ENCODE data around the gene C19orf12.

Gene C19orf12

DNA sequence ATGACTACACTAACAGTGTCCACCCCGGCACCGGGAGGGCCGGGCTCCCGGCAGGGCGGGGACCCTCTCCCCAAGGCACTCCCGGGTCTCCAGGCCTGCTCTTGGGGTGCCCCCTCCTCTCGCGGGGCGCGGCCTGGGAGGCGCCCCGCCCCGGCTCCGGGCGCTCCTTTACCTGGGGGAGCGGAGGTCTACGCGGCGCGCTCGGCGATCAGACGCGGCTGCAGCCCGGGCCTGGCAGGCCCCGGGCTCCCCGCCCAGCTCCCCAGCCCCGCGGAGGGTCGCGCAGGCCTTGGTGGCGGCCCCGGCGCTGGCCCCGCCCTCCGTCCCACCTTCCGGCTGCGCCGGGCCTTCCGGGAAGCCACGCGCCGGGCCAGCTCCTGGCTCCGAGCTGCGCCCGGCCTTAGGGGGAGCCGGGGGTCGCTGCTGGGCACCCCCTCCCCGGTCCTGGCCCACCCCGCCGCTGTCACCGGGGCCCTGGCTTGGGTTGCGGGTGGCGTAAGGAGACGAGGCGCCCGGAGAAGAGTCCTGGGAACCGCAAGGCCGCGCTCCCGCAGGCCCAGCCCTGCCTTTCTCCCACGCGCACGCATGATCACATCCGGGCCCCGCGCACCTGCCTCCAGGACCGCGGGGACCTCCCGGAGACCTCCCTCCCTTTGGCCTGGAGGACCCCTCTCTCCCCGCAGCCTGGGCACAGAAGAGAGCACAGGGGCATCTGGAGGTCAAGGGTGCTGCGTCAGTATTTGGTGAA, at the start of gene C19orf12:
C19orf12 (minus strand) TSS at position 309 of the 748 bp plus-strand sequence. CDS start 6,848 bp downstream, outside the sequence.
- Histone ChIP-seq H3K4me1 (ENCODE audit: insufficient read depth, low read length) (peaks cover 17% of the 10 kb centered on the region), H3K27me3 (ENCODE audit: insufficient read depth, low read length) (no peaks in the 10 kb centered on the region), H3K4me3 (ENCODE audit: low read length) (peak within 1 kb of the TSS; percentile 87), H3K9me3 (ENCODE audit: low read length) (no peaks in the 10 kb centered on the region), H2AFZ (ENCODE audit: low read depth, low read length) (peak within 1 kb of the TSS; percentile 94), H3K36me3 (ENCODE audit: insufficient read depth, low read length) (peaks cover 5% of the 10 kb centered on the region)

DNA sequence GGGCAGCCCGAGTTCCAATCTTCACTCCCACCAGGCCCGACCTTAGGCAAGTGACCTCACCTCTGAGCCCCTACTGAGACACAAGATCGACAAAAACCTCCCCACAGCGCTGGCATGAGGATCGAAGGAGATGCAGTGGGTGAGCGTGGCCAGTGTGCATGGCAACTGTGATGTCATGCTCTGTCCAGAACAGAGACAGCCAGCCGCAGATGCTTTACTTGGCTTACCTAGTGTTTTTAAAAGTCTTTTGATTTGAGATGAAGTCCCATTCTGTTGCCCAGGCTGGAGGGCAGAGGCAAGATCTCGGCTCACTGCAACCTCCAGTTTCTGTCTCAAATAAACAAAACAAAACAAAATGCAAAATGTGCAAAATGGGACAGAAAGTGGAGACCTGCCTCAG, 49.3 kb upstream of the C19orf12 start:
- H3K4me1 ChIP-seq (ENCODE audit: insufficient read depth, low read length), result no peaks in the 10 kb centered on the region
- no peak overlapping the region for H3K4me3 ChIP-seq (ENCODE audit: low read length)
- no peak overlapping the region for H2AFZ ChIP-seq (ENCODE audit: low read depth, low read length)
- no peaks in the 10 kb centered on the region for H3K36me3 ChIP-seq (ENCODE audit: insufficient read depth, low read length)
- H3K9me3 ChIP-seq (ENCODE audit: low read length), result no peaks in the 10 kb centered on the region
- peaks cover 22% of the 10 kb centered on the region for H3K27me3 ChIP-seq (ENCODE audit: insufficient read depth, low read length)

DNA sequence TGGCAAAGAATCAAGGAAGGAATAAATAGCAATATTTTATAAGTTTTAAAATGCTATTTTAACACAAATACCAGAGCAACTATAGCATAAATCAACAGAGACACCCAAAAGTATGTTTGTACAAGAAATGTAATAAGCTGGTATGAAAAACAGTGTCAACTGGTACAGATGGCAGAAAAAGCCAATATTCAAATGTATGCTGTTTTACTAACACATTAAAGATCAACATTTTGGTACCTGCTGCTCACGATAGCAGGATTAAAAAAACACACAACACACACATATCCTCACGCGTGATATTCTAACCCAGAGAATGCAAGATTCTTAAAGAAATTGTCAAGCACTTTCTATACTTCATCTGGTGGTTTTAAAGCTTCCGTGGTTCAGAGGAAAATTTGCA, 48.1 kb upstream of the C19orf12 start:
- Histone ChIP-seq H3K36me3 (ENCODE audit: insufficient read depth, low read length) (no peaks in the 10 kb centered on the region), H3K9me3 (ENCODE audit: low read length) (no peaks in the 10 kb centered on the region), H3K4me3 (ENCODE audit: low read length) (no peak overlapping the region), H3K27me3 (ENCODE audit: insufficient read depth, low read length) (peaks cover 16% of the 10 kb centered on the region), H3K4me1 (ENCODE audit: insufficient read depth, low read length) (no peaks in the 10 kb centered on the region), H2AFZ (ENCODE audit: low read depth, low read length) (no peak overlapping the region)

DNA sequence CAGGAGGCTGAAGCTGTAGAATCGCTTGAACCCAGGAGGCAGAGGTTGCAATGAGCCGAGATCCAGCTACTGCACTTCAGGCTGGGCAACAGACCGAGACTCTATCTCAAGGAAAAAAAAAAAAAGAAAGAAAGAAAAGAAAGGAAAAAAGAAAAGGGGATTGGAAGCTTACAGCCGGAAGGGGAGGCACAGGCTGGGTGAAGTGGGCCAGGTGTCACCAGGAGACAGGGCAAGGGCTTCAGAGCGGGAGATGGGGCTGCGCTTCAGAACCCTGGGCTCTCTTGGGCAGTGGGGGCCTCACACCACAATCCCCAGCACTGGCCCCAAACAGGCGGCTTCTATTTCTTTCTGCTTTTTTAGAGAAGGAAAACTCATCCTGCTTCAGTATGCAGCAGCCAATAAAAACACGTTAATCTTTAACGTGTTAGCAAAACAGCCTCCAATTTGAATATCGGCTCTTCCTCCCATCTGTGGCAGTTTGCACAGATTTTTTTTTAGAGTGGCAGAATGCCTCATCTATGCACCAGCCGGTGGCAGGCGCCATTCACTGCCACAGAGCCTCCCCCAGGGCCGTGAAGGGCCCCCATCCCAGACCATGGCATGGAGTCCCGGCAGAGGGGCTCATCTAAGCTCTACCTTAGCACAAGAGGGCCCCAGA, 46.6 kb upstream of the C19orf12 start:
- no peaks in the 10 kb centered on the region for H3K4me1 ChIP-seq (ENCODE audit: insufficient read depth, low read length)
- no peak overlapping the region for H2AFZ ChIP-seq (ENCODE audit: low read depth, low read length)
- no peaks in the 10 kb centered on the region for H3K36me3 ChIP-seq (ENCODE audit: insufficient read depth, low read length)
- peaks cover 12% of the 10 kb centered on the region for H3K27me3 ChIP-seq (ENCODE audit: insufficient read depth, low read length)
- H3K9me3 ChIP-seq (ENCODE audit: low read length), result no peaks in the 10 kb centered on the region
- H3K4me3 ChIP-seq (ENCODE audit: low read length), result no peak overlapping the region

DNA sequence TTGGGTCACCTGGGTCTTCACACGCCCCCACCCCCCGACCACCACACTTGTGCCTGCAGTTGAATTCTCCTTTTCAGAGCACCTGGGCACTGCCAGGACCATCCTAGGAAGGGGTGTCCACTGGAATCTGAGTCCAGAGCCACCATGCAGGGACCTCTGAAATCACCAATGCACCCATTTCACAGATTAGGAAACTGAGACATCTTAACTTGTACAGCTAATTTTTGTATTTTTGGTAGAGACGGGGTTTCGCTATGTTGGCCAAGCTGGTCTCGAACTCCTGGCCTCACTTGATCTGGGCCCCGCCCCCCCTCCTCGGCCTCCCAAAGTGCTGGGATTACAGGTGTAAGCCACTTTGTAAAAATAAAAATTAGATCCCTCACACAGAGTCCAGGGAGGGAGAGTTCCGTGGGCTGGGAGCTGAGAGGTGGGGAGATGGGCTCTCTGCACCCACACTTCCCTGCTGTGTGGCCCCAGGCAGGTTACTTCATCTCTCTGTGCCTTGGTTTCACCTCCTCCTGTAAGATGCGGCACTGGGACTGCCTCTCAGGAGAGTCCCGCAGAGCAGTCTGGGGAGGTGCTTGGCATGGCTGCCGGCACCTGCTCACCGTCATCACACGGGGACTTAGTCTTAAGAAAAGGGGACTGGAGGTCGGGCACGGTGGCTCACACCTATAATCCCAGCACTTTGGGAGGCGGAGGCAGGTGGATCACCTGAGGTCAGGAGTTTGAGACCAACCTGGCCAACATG, 45.9 kb upstream of the C19orf12 start:
- no peaks in the 10 kb centered on the region for H3K9me3 ChIP-seq (ENCODE audit: low read length)

DNA sequence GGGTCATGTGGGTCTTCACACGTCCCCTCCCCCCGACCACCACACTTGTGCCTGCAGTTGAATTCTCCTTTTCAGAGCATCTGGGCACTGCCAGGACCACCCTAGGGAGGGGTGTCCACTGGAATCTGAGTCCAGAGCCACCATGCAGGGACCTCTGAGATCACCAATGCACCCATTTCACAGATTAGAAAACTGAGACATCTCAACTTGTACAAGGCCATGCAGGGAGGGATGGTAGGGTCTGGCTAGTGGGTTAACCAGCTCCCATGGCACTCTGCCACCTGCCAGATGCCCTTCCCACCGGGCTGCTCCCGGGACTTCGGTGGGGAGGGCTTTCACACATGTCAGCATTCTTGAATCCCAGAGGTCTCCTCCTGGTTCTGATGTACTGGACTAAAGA, 44.3 kb upstream of the C19orf12 start:
- no peak overlapping the region for H2AFZ ChIP-seq (ENCODE audit: low read depth, low read length)
- H3K36me3 ChIP-seq (ENCODE audit: insufficient read depth, low read length), result no peaks in the 10 kb centered on the region
- H3K4me3 ChIP-seq (ENCODE audit: low read length), result no peak overlapping the region
- no peaks in the 10 kb centered on the region for H3K4me1 ChIP-seq (ENCODE audit: insufficient read depth, low read length)
- peaks cover 10% of the 10 kb centered on the region for H3K27me3 ChIP-seq (ENCODE audit: insufficient read depth, low read length)
- H3K9me3 ChIP-seq (ENCODE audit: low read length), result no peaks in the 10 kb centered on the region

More for the DNA sequence above, 45.9 kb upstream of the C19orf12 start:
- H3K4me3 ChIP-seq (ENCODE audit: low read length), result no peak overlapping the region
- H3K36me3 ChIP-seq (ENCODE audit: insufficient read depth, low read length), result no peaks in the 10 kb centered on the region
- no peak overlapping the region for H2AFZ ChIP-seq (ENCODE audit: low read depth, low read length)
- H3K27me3 ChIP-seq (ENCODE audit: insufficient read depth, low read length), result peaks cover 12% of the 10 kb centered on the region
- no peaks in the 10 kb centered on the region for H3K4me1 ChIP-seq (ENCODE audit: insufficient read depth, low read length)

DNA sequence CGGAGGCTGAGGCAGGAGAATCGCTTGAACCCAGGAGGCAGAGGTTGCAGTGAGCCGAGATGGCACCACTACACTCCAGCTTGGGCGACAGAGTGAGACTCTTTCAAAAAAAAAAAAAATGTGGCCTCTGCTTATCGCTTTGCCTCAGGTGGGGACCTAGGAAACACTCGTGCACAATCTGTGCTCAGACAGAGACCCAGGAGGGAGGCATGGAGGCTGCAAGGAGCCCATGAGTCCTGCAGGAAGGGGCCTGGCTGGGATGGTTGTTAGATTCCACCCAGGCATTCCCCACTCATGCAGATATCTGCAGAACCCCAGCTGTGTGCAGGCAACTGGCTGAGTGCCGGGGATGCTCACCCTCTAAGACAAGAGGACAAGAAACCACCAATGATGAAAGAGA, 43.8 kb upstream of the C19orf12 start:
- no peaks in the 10 kb centered on the region for H3K36me3 ChIP-seq (ENCODE audit: insufficient read depth, low read length)
- H3K4me3 ChIP-seq (ENCODE audit: low read length), result no peak overlapping the region
- H3K4me1 ChIP-seq (ENCODE audit: insufficient read depth, low read length), result no peaks in the 10 kb centered on the region
- no peak overlapping the region for H2AFZ ChIP-seq (ENCODE audit: low read depth, low read length)
- no peaks in the 10 kb centered on the region for H3K9me3 ChIP-seq (ENCODE audit: low read length)
- H3K27me3 ChIP-seq (ENCODE audit: insufficient read depth, low read length), result peaks cover 5% of the 10 kb centered on the region

DNA sequence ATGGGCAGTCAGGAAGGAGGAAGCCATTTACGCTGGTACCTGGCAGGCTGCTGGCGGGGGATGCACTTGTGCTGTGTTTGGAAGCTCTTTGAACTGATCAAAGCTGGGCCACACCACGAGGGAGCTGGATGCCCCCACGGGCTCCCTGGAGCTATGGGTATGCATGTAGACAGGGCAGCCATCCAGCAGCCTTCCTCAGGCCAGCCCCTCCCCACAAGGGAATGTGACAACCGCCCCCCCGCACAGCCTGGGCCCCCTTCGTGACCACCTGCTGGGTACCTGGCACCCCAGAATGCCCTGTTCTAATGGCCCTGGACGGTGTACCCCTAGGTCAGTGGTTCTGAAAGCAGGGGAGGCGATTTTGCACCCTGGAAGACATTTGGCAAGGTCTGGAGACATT, 42.5 kb upstream of the C19orf12 start:
- Histone ChIP-seq H3K9me3 (ENCODE audit: low read length) (no peaks in the 10 kb centered on the region), H3K4me1 (ENCODE audit: insufficient read depth, low read length) (no peaks in the 10 kb centered on the region), H3K27me3 (ENCODE audit: insufficient read depth, low read length) (peaks cover 3% of the 10 kb centered on the region), H2AFZ (ENCODE audit: low read depth, low read length) (no peak overlapping the region), H3K4me3 (ENCODE audit: low read length) (no peak overlapping the region), H3K36me3 (ENCODE audit: insufficient read depth, low read length) (no peaks in the 10 kb centered on the region)

DNA sequence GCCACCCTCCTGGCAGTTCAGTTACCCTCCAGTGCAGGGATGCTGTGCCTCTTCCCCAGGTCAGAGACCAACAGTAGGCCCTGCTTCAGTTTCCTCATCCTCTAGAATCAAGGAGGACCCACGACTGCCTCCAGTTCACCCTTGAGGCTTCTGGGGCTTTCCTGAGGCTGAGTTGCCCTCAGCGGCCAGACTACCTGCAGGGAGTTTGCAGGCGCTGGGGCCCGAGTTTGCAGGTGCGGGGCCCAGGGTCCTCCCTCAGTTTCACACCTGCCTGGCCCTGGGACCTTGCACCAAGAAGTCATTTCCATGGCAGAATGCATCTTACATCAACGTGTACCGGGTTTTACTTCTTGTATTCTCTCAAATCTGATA, 38.9 kb upstream of the C19orf12 start:
- H2AFZ ChIP-seq (ENCODE audit: low read depth, low read length), result no peak overlapping the region
- no peaks in the 10 kb centered on the region for H3K36me3 ChIP-seq (ENCODE audit: insufficient read depth, low read length)
- no peaks in the 10 kb centered on the region for H3K27me3 ChIP-seq (ENCODE audit: insufficient read depth, low read length)
- H3K9me3 ChIP-seq (ENCODE audit: low read length), result no peaks in the 10 kb centered on the region
- no peak overlapping the region for H3K4me3 ChIP-seq (ENCODE audit: low read length)
- H3K4me1 ChIP-seq (ENCODE audit: insufficient read depth, low read length), result no peaks in the 10 kb centered on the region

DNA sequence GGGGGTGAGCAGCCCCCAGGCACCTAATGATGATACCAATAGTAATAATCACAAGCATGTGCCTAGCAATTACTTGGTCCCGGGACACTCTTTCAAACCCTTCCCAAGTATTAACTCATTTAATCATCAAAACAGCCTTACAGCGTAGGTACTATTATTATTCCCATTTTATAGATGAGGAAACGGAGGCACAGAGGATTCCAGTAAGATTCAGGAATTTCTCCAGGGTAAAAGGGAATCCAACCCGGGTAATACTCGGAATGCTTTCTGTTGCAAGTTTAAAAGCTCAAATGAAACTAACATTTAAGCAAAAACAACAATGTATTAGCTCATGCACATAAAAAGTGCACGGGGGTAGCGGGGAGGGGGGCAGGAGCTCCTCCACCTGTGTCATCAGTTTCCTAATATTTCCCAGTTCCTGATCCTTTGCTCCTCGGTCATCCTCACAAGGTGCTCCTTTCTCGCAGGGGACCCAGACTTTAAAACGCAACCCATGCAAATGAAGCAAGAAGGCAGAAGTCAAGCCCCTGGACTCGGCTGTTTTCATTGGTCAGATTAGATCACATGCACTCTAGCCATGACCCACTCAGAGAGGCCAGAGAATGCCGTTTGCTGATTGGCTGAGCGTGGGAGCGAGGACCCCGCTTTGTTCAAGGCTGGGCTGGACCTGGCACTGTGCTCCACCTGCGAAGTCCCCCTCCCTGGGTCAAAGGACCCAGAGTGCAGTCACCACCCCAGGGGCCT, 38.3 kb upstream of the C19orf12 start:
- Histone ChIP-seq H3K4me1 (ENCODE audit: insufficient read depth, low read length) (no peaks in the 10 kb centered on the region), H3K36me3 (ENCODE audit: insufficient read depth, low read length) (no peaks in the 10 kb centered on the region), H3K4me3 (ENCODE audit: low read length) (no peak overlapping the region), H2AFZ (ENCODE audit: low read depth, low read length) (no peak overlapping the region), H3K27me3 (ENCODE audit: insufficient read depth, low read length) (no peaks in the 10 kb centered on the region), H3K9me3 (ENCODE audit: low read length) (no peaks in the 10 kb centered on the region)

DNA sequence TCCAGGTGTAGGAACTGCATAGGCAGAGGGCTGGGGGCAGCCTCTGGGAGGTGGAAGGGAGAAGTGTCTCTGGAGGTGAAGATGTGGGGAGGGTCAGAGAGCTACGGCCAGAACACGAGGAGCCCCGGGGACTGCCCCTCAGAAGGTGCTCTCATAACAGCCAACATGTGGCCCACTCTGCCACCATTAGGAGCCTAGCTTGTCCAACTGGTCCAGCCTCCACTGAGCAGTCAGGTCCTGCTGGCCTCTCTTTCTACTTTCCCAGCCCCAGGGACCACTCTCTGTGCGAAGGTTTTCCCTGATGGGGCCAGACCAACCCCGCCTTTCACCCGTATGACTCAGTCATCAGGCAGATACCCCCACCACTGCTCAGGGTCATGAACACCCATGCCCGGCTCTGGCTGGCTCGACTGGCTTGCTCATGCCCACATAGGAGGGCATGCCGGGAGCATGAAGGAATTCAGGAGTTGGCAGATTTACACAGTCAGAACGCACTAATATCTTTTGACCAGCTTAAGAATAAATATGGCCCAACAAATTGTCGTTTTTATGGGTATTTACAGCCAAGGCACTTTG, 37.5 kb upstream of the C19orf12 start:
- Histone ChIP-seq H3K27me3 (ENCODE audit: insufficient read depth, low read length) (no peaks in the 10 kb centered on the region), H3K4me1 (ENCODE audit: insufficient read depth, low read length) (no peaks in the 10 kb centered on the region), H2AFZ (ENCODE audit: low read depth, low read length) (no peak overlapping the region), H3K9me3 (ENCODE audit: low read length) (no peaks in the 10 kb centered on the region), H3K36me3 (ENCODE audit: insufficient read depth, low read length) (no peaks in the 10 kb centered on the region), H3K4me3 (ENCODE audit: low read length) (no peak overlapping the region)

DNA sequence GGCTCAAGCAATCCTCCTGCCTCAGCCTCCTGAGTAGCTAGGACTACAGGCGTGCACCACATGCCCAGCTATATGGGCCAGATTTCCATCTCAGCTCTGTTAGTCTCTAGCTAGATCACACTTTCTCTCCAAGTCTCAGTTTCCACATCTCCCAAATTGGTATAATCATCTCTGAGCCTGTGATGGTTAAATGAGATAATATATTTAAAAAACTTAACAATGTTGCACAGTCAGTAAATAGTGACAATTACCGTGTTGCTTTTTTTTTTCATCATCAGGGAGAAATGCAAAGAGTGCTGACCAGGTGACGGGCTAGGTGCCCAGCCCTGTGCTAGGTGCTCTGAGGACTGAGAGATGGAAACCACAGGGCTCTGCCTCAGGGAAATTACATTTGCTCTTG, 36.9 kb upstream of the C19orf12 start:
- Histone ChIP-seq H2AFZ (ENCODE audit: low read depth, low read length) (no peak overlapping the region), H3K4me1 (ENCODE audit: insufficient read depth, low read length) (no peaks in the 10 kb centered on the region), H3K36me3 (ENCODE audit: insufficient read depth, low read length) (no peaks in the 10 kb centered on the region), H3K4me3 (ENCODE audit: low read length) (no peak overlapping the region), H3K27me3 (ENCODE audit: insufficient read depth, low read length) (no peaks in the 10 kb centered on the region), H3K9me3 (ENCODE audit: low read length) (no peaks in the 10 kb centered on the region)
